HepG2 (cell line): ENCODE data around the gene ZNF683. TPM values are rescaled to one million over a fixed set of nuclear protein-coding genes. Genes with fewer than 3 reads are reported as not detected.

Source experiments
- ATF1 ChIP-seq: IDR thresholded peaks from 2 replicates; pipeline ENCODE4 v1.6.1; 2016; ENCODE audit warnings: mild to moderate bottlenecking, control low read depth
- CHD2 ChIP-seq: IDR thresholded peaks from 2 replicates; pipeline ENCODE4 v1.6.1; 2011; ENCODE audit warnings: low read depth, low read length, improper control_type of control experiment
- DDIT3 ChIP-seq: sonication (generic); formaldehyde crosslinking; IDR thresholded peaks from 2 replicates; pipeline ENCODE4 v1.4.0; 2020; ENCODE audit warnings: mild to moderate bottlenecking, missing genetic modification reagents
- ETV5 ChIP-seq: IDR thresholded peaks from 2 replicates; pipeline ENCODE4 v1.6.1; 2018; ENCODE audit warnings: missing biosample characterization, missing genetic modification reagents, inconsistent platforms, borderline replicate concordance
- HDAC1 ChIP-seq: sonication (generic); formaldehyde crosslinking; IDR thresholded peaks from 2 replicates; pipeline ENCODE4 v1.5.1; 2020; ENCODE audit warnings: mild to moderate bottlenecking, missing genetic modification reagents
- HNRNPUL1 ChIP-seq: fragments of 200-400 bp; formaldehyde crosslinking; IDR thresholded peaks from 2 replicates; pipeline ENCODE4 v1.6.1; 2017; ENCODE audit warnings: low read depth, mild to moderate bottlenecking, low read length, moderate library complexity
- JUNB ChIP-seq: sonication (generic); formaldehyde crosslinking; IDR thresholded peaks from 2 replicates; pipeline ENCODE4 v1.8.0; 2022; ENCODE audit warnings: missing genetic modification reagents, mild to moderate bottlenecking, borderline replicate concordance
- KDM5B ChIP-seq: sonication (generic); formaldehyde crosslinking; IDR thresholded peaks from 2 replicates; pipeline ENCODE4 v1.4.0; 2020; ENCODE audit warnings: missing genetic modification reagents, mild to moderate bottlenecking, borderline replicate concordance
- NR2C2 ChIP-seq: sonication (generic); formaldehyde crosslinking; IDR thresholded peaks from 2 replicates; pipeline ENCODE4 v1.4.0; 2020; ENCODE audit warnings: missing genetic modification reagents, mild to moderate bottlenecking, moderate library complexity, borderline replicate concordance
- RBAK ChIP-seq: sonication (generic); formaldehyde crosslinking; IDR thresholded peaks from 2 replicates; pipeline ENCODE4 v1.5.1; 2020; ENCODE audit warnings: mild to moderate bottlenecking, missing genetic modification reagents
- RNF2 ChIP-seq: fragments of 450-650 bp; conservative IDR thresholded peaks from 2 replicates; pipeline ENCODE4 v1.6.1; 2016; ENCODE audit warnings: low read depth
- SMC3 ChIP-seq: IDR thresholded peaks from 2 replicates; pipeline ENCODE4 v1.6.1; 2011; ENCODE audit warnings: low read length, improper control_type of control experiment
- TBP ChIP-seq: sonication (generic); formaldehyde crosslinking; IDR thresholded peaks from 2 replicates; pipeline ENCODE4 v1.5.0; 2020; ENCODE audit warnings: missing genetic modification reagents
- TERF1 ChIP-seq: sonication (generic); formaldehyde crosslinking; IDR thresholded peaks from 2 replicates; pipeline ENCODE4 v1.8.0; 2022; ENCODE audit warnings: mild to moderate bottlenecking, missing genetic modification reagents, moderate library complexity
- THRA ChIP-seq: sonication (generic); formaldehyde crosslinking; IDR thresholded peaks from 2 replicates; pipeline ENCODE4 v1.4.0; 2020; ENCODE audit warnings: missing genetic modification reagents, borderline replicate concordance
- ZFP91 ChIP-seq: sonication (generic); formaldehyde crosslinking; IDR thresholded peaks from 2 replicates; pipeline ENCODE4 v1.9.0; 2022; ENCODE audit warnings: missing genetic modification reagents, mild to moderate bottlenecking, borderline replicate concordance
- ZNF17 ChIP-seq: sonication (generic); formaldehyde crosslinking; IDR thresholded peaks from 2 replicates; pipeline ENCODE4 v1.5.0; 2020; ENCODE audit warnings: mild to moderate bottlenecking, missing genetic modification reagents
- ZNF224 ChIP-seq: sonication (generic); formaldehyde crosslinking; IDR thresholded peaks from 2 replicates; pipeline ENCODE4 v1.5.0; 2020; ENCODE audit warnings: mild to moderate bottlenecking, missing genetic modification reagents
- ZNF230 ChIP-seq: sonication (generic); formaldehyde crosslinking; IDR thresholded peaks from 2 replicates; pipeline ENCODE4 v1.4.0; 2020; ENCODE audit warnings: mild to moderate bottlenecking, missing genetic modification reagents
- ZNF3 ChIP-seq: IDR thresholded peaks from 2 replicates; pipeline ENCODE4 v1.7.0; 2017; ENCODE audit warnings: inconsistent platforms
- ZNF740 ChIP-seq: sonication (generic); formaldehyde crosslinking; IDR thresholded peaks from 2 replicates; pipeline ENCODE4 v1.4.0; 2020; ENCODE audit warnings: missing genetic modification reagents
- ZSCAN30 ChIP-seq: sonication (generic); formaldehyde crosslinking; IDR thresholded peaks from 2 replicates; pipeline ENCODE4 v1.5.0; 2020; ENCODE audit warnings: mild to moderate bottlenecking, missing genetic modification reagents
- ZSCAN31 ChIP-seq: sonication (generic); formaldehyde crosslinking; IDR thresholded peaks from 2 replicates; pipeline ENCODE4 v1.5.0; 2020; ENCODE audit warnings: low read depth, mild to moderate bottlenecking, missing genetic modification reagents
- polyA plus RNA-seq, 8 experiments: library from polyadenylated mRNA; depleted of rRNA in 3 of 8; stranded (reverse) in 7 of 8; unstranded in 1 of 8; fragments of >200 nt; fragmentation: Illumina TruSeq in 4 of 8; extraction: Trizol in 4 of 8; gene quantifications; 2 replicates each; pipeline versions ENCODE4 v1.2.1 to v1.2.3, GENCODE V29; 2011 to 2016; ENCODE audit warnings: low read depth in 4 of 8, missing spikeins in 1 of 8, mixed read lengths in 1 of 8; ENCODE audit not compliant: insufficient read depth in 1 of 8
- total RNA-seq, 5 experiments: library from RNA; depleted of rRNA; stranded (reverse); fragments of >200 nt; fragmentation: Illumina TruSeq; extraction: Trizol; gene quantifications; 2 replicates each; pipeline ENCODE4 v1.2.3, GENCODE V29; 2016; ENCODE audit warnings: low read depth in 1 of 5

ZNF683 gene
- total and polyA plus RNA-seq, 2 of the 13 experiments (the other 11 are each of a cell fraction or from before 2014, with no cell fraction given): not detected

GRCh38 chr1:26408604-26409003 is 36.1 kb upstream of the ZNF683 start (continued):
- TF ChIP-seq JUNB (CRISPR knock-in tag): peak; percentile 98
- peak; percentile 75 for TF ChIP-seq NR2C2
- no peak for TF ChIP-seq HNRNPUL1
- peak; percentile 95 for TF ChIP-seq ETV5 (CRISPR knock-in tag)
- TF ChIP-seq RNF2: no peak
- peak; percentile 95 for TF ChIP-seq HDAC1 (CRISPR knock-in tag)
- TF ChIP-seq ZFP91 (CRISPR knock-in tag): no peak; the same call in 1 of the 2 replicates
- peak; percentile 99 for TF ChIP-seq ZNF3 (CRISPR knock-in tag)
- peak; percentile 99 for TF ChIP-seq ZNF17 (CRISPR knock-in tag)
- TF ChIP-seq CHD2: no peak
- peak; percentile 100 for TF ChIP-seq ZNF230
- TF ChIP-seq ZSCAN31: peak; percentile 100
- peak; percentile 100 for TF ChIP-seq KDM5B
- peak; percentile 100 for TF ChIP-seq TERF1 (CRISPR knock-in tag)
- peak; percentile 100 for TF ChIP-seq ZNF224 (CRISPR knock-in tag)
- TF ChIP-seq SMC3: no peak
- TF ChIP-seq RBAK: peak; percentile 96
- no peak for TF ChIP-seq TBP (CRISPR knock-in tag)
- TF ChIP-seq ATF1 (CRISPR knock-in tag): no peak; the same call in 1 of the 2 replicates
- peak; percentile 99 for TF ChIP-seq THRA (CRISPR knock-in tag)
- peak; percentile 98 for TF ChIP-seq DDIT3 (CRISPR knock-in tag)
- TF ChIP-seq ZSCAN30 (CRISPR knock-in tag): peak; percentile 100
- TF ChIP-seq ZNF740 (CRISPR knock-in tag): peak; percentile 96
